KMS-11 (cell line): ENCODE data around the gene TRERF1.

Experiments used
- H2AFZ ChIP-seq: fragments of 200-600 bp; sonication (generic); 2 replicates; pipeline ENCODE4 v1.6.1; 2016; ENCODE audit warnings: antibody characterized with exemption, mixed run types, low read depth
- H3K27ac ChIP-seq: fragments of 200-600 bp; sonication (generic); 2 replicates; pipeline ENCODE4 v1.6.1; 2016; ENCODE audit warnings: mild to moderate bottlenecking, mixed run types
- H3K27me3 ChIP-seq: fragments of 200-600 bp; sonication (generic); 2 replicates; pipeline ENCODE4 v1.6.1; 2017; ENCODE audit warnings: mild to moderate bottlenecking, low read depth, mixed run types, moderate library complexity; ENCODE audit not compliant: insufficient read depth
- H3K36me3 ChIP-seq: fragments of 200-600 bp; sonication (generic); 2 replicates; pipeline ENCODE4 v1.6.1; 2017; ENCODE audit warnings: mild to moderate bottlenecking, mixed run types; ENCODE audit not compliant: insufficient read depth
- H3K4me1 ChIP-seq: fragments of 200-600 bp; sonication (generic); 2 replicates; pipeline ENCODE4 v1.6.1; 2016; ENCODE audit warnings: mild to moderate bottlenecking, low read depth, mixed run types; ENCODE audit not compliant: poor library complexity, severe bottlenecking
- H3K4me2 ChIP-seq: fragments of 200-600 bp; sonication (generic); 2 replicates; pipeline ENCODE4 v1.7.0; 2016; ENCODE audit warnings: mild to moderate bottlenecking, mixed run types
- H3K4me3 ChIP-seq: fragments of 200-600 bp; sonication (generic); IDR thresholded peaks from 2 replicates; pipeline ENCODE4 v1.6.1; 2017; ENCODE audit warnings: low read depth, low read length, mixed read lengths; ENCODE audit not compliant: insufficient read depth
- H3K79me2 ChIP-seq: fragments of 200-600 bp; sonication (generic); 2 replicates; pipeline ENCODE4 v1.6.1; 2016; ENCODE audit warnings: low read depth, mixed run types; ENCODE audit not compliant: insufficient read depth
- H3K9ac ChIP-seq: fragments of 200-600 bp; sonication (generic); 2 replicates; pipeline ENCODE4 v1.6.1; 2016; ENCODE audit warnings: mild to moderate bottlenecking, mixed run types
- H4K20me1 ChIP-seq: fragments of 200-600 bp; sonication (generic); 2 replicates; pipeline ENCODE4 v1.6.1; 2016; ENCODE audit warnings: mild to moderate bottlenecking, mixed run types; ENCODE audit not compliant: insufficient read depth
- CTCF ChIP-seq: fragments of 200-600 bp; sonication (generic); conservative IDR thresholded peaks from 2 replicates; pipeline ENCODE4 v1.6.1; 2017; ENCODE audit warnings: low read depth, mild to moderate bottlenecking, antibody characterized with exemption, low read length, moderate library complexity, mixed read lengths

TRERF1 gene

GRCh38 chr6:42488129-42488528 lies 36.4 kb upstream of the TRERF1 start:
- Histone ChIP-seq H3K27me3 (no peaks in the 10 kb centered on the region), H3K36me3 (no peaks in the 10 kb centered on the region), H3K9ac (no peak overlapping the region), H2AFZ (no peak overlapping the region), H4K20me1 (no peaks in the 10 kb centered on the region), H3K79me2 (no peaks in the 10 kb centered on the region), H3K4me3 (no peak overlapping the region), H3K4me1 (no peaks in the 10 kb centered on the region), H3K27ac (no peak overlapping the region), H3K4me2 (no peak overlapping the region)
- TF ChIP-seq CTCF: no peak

GRCh38 chr6:42484261-42484660 lies 32.5 kb upstream of the TRERF1 start:
- Histone ChIP-seq H3K79me2 (no peaks in the 10 kb centered on the region), H3K27ac (no peak overlapping the region), H4K20me1 (no peaks in the 10 kb centered on the region), H3K4me1 (peaks cover 12% of the 10 kb centered on the region), H3K9ac (no peak overlapping the region), H2AFZ (no peak overlapping the region), H3K4me2 (no peak overlapping the region), H3K4me3 (no peak overlapping the region), H3K36me3 (no peaks in the 10 kb centered on the region), H3K27me3 (no peaks in the 10 kb centered on the region)
- TF ChIP-seq CTCF: no peak

GRCh38 chr6:42482174-42482573 lies 30.4 kb upstream of the TRERF1 start:
- H4K20me1 ChIP-seq: no peaks in the 10 kb centered on the region
- H2AFZ ChIP-seq: no peak overlapping the region
- no peak overlapping the region for H3K4me3 ChIP-seq
- no peaks in the 10 kb centered on the region for H3K36me3 ChIP-seq
- H3K9ac ChIP-seq: no peak overlapping the region
- peaks cover 12% of the 10 kb centered on the region for H3K4me1 ChIP-seq
- H3K27ac ChIP-seq: no peak overlapping the region
- no peaks in the 10 kb centered on the region for H3K79me2 ChIP-seq
- no peak overlapping the region for H3K4me2 ChIP-seq
- TF ChIP-seq CTCF: no peak
- no peaks in the 10 kb centered on the region for H3K27me3 ChIP-seq

GRCh38 chr6:42471714-42472113 lies 20.0 kb upstream of the TRERF1 start:
- no peak overlapping the region for H2AFZ ChIP-seq

More at GRCh38 chr6:42471714-42472113, 20.0 kb upstream of the TRERF1 start:
- Histone ChIP-seq H3K4me2 (no peak overlapping the region), H3K27me3 (no peaks in the 10 kb centered on the region), H3K4me1 (no peaks in the 10 kb centered on the region), H3K36me3 (no peaks in the 10 kb centered on the region), H3K79me2 (no peaks in the 10 kb centered on the region), H3K9ac (no peak overlapping the region), H3K27ac (no peak overlapping the region), H3K4me3 (no peak overlapping the region), H4K20me1 (no peaks in the 10 kb centered on the region)
- no peak for TF ChIP-seq CTCF
